Endodermal cell (in vitro differentiated cells): Measurements from ENCODE around the gene DHX57. TPM values are rescaled to one million over a fixed set of nuclear protein-coding genes. Genes with fewer than 3 reads are reported as not detected.

Experiments used
- DNase-seq: peaks from one replicate; pipeline ENCODE4 v3.0.0-alpha.2; 2017
- H3K27ac ChIP-seq: 2 replicates; pipeline ENCODE4 v1.5.1; 2013; ENCODE audit warnings: mild to moderate bottlenecking, low read depth, low read length, moderate library complexity
- H3K27me3 ChIP-seq: 2 replicates; pipeline ENCODE4 v1.6.1; 2013; ENCODE audit warnings: mild to moderate bottlenecking, low read length, moderate library complexity; ENCODE audit not compliant: insufficient read depth, control insufficient read depth, poor library complexity, severe bottlenecking
- H3K36me3 ChIP-seq: 2 replicates; pipeline ENCODE4 v1.7.0; 2013; ENCODE audit warnings: mild to moderate bottlenecking, low read length, moderate library complexity; ENCODE audit not compliant: control insufficient read depth, insufficient read depth
- H3K4me1 ChIP-seq: one replicate; pipeline ENCODE4 v1.7.0; 2013; ENCODE audit warnings: low read length; ENCODE audit not compliant: control insufficient read depth, insufficient read depth
- H3K4me3 ChIP-seq: 2 replicates; pipeline ENCODE4 v1.5.1; 2013; ENCODE audit warnings: mild to moderate bottlenecking, low read length, moderate library complexity
- H3K9ac ChIP-seq: 2 replicates; pipeline ENCODE4 v1.6.1; 2013; ENCODE audit warnings: mild to moderate bottlenecking, low read length, moderate library complexity; ENCODE audit not compliant: poor library complexity, severe bottlenecking; ENCODE audit errors: extremely low read depth
- H3K9me3 ChIP-seq: 2 replicates; pipeline ENCODE4 v1.6.1; 2013; ENCODE audit warnings: mild to moderate bottlenecking, low read length, moderate library complexity; ENCODE audit not compliant: control insufficient read depth
- H3K27ac Mint-ChIP-seq: 2 replicates; pipeline ENCODE4 v1.8.0; 2020; ENCODE audit warnings: mixed read lengths
- H3K27me3 Mint-ChIP-seq: 2 replicates; pipeline ENCODE4 v1.8.0; 2021; ENCODE audit warnings: mild to moderate bottlenecking, mixed read lengths; ENCODE audit not compliant: insufficient read depth
- H3K36me3 Mint-ChIP-seq: 2 replicates; pipeline ENCODE4 v1.8.0; 2020; ENCODE audit warnings: low read depth, mixed read lengths
- H3K4me1 Mint-ChIP-seq: 2 replicates; pipeline ENCODE4 v1.8.0; 2020; ENCODE audit warnings: mixed read lengths
- H3K4me3 Mint-ChIP-seq: 2 replicates; pipeline ENCODE4 v1.8.0; 2020; ENCODE audit warnings: mild to moderate bottlenecking, moderate library complexity, mixed read lengths
- H3K9me3 Mint-ChIP-seq: 2 replicates; pipeline ENCODE4 v1.8.0; 2020; ENCODE audit warnings: mild to moderate bottlenecking, mixed read lengths
- CTCF ChIP-seq: fragments of 200-600 bp; sonication (generic); conservative IDR thresholded peaks from 2 replicates; pipeline ENCODE4 v1.5.0; 2021; ENCODE audit warnings: antibody characterized with exemption, mild to moderate bottlenecking
- WGBS, 2 experiments: methylation state at CpG; one replicate each; pipeline versions ENCODE4 v1.1.5 to v1.1.7; 2013; ENCODE audit warnings: missing lambda C conversion rate in 2 of 2, mixed read lengths in 1 of 2; ENCODE audit not compliant: insufficient coverage in 1 of 2, insufficient read length in 1 of 2; 5-methylcytosine and 5-hydroxymethylcytosine counted together
- total RNA-seq, 2 donors: library from RNA; stranded (reverse); fragmentation: NEBNext Ultra II Directional in 1 of 2; extraction: Animal tissue kit (Norgen Biotek cat#: 25700) in 1 of 2; gene quantifications; 2 replicates in 1 of 2; 3 replicates in 1 of 2; pipeline ENCODE4 v1.2.1, GENCODE V29; 2021

Gene DHX57
- total RNA-seq, 2 donors from 2014 or later, result 35.4 to 45.7 TPM

GRCh38 chr2:38907743-38908562, 32.2 kb upstream of the DHX57 start:
- H3K4me1 Mint-ChIP-seq, result no peaks in the 10 kb centered on the region
- H3K27ac ChIP-seq, result no peak overlapping the region
- H3K4me1 ChIP-seq, result no peaks in the 10 kb centered on the region
- H3K36me3 Mint-ChIP-seq, result no peaks in the 10 kb centered on the region
- no peak overlapping the region for H3K4me3 Mint-ChIP-seq
- no peaks in the 10 kb centered on the region for H3K9me3 ChIP-seq
- no peak overlapping the region for H3K9ac ChIP-seq
- no peak for DNase-seq
- 83 to 93% methylated on average over 2 of the region's 2 CpGs for WGBS, 2 experiments
- H3K27me3 Mint-ChIP-seq, result no peaks in the 10 kb centered on the region
- no peaks in the 10 kb centered on the region for H3K36me3 ChIP-seq
- H3K27me3 ChIP-seq, result no peaks in the 10 kb centered on the region
- H3K4me3 ChIP-seq, result no peak overlapping the region
- H3K9me3 Mint-ChIP-seq, result no peaks in the 10 kb centered on the region
- no peak for TF ChIP-seq CTCF
- H3K27ac Mint-ChIP-seq, result no peak overlapping the region

- no peak overlapping the region for H3K4me3 ChIP-seq
- 78 to 87% methylated on average over 1 of the region's 1 CpG for WGBS, 2 experiments
- no peak for TF ChIP-seq CTCF
Measured at GRCh38 chr2:38907242-38907641, 31.5 kb upstream of the DHX57 start.

GRCh38 chr2:38905251-38905650, 29.5 kb upstream of the DHX57 start:
- Mint-ChIP-seq H3K9me3 (no peaks in the 10 kb centered on the region), H3K27me3 (no peaks in the 10 kb centered on the region), H3K36me3 (no peaks in the 10 kb centered on the region), H3K27ac (no peak overlapping the region), H3K4me3 (no peak overlapping the region), H3K4me1 (no peaks in the 10 kb centered on the region)
- Histone ChIP-seq H3K9ac (no peak overlapping the region), H3K27me3 (no peaks in the 10 kb centered on the region), H3K4me1 (no peaks in the 10 kb centered on the region), H3K4me3 (no peak overlapping the region), H3K36me3 (no peaks in the 10 kb centered on the region), H3K9me3 (no peaks in the 10 kb centered on the region), H3K27ac (no peak overlapping the region)
- WGBS, 2 experiments, result 92% methylated on average over 2 of the region's 2 CpGs
- no peak for TF ChIP-seq CTCF
- no peak for DNase-seq

More at GRCh38 chr2:38907242-38907641, 31.5 kb upstream of the DHX57 start:
- no peaks in the 10 kb centered on the region for H3K36me3 ChIP-seq
- H3K4me1 ChIP-seq, result no peaks in the 10 kb centered on the region
- no peaks in the 10 kb centered on the region for H3K36me3 Mint-ChIP-seq
- H3K9ac ChIP-seq, result no peak overlapping the region
- no peaks in the 10 kb centered on the region for H3K27me3 ChIP-seq
- no peak overlapping the region for H3K4me3 Mint-ChIP-seq
- no peaks in the 10 kb centered on the region for H3K4me1 Mint-ChIP-seq
- H3K9me3 Mint-ChIP-seq, result no peaks in the 10 kb centered on the region
- H3K27ac Mint-ChIP-seq, result no peak overlapping the region
- no peak overlapping the region for H3K27ac ChIP-seq
- DNase-seq, result no peak
- no peaks in the 10 kb centered on the region for H3K27me3 Mint-ChIP-seq
- H3K9me3 ChIP-seq, result no peaks in the 10 kb centered on the region
